GM21526 (cell line): ENCODE data around the gene OR6C74.

Source experiments
- ATAC-seq: cut with Tn5 transposase; IDR thresholded peaks from one replicate; pipeline ENCODE4 v1.9.1; 2021; ENCODE audit warnings: moderate library complexity; ENCODE audit not compliant: unreplicated experiment, low FRiP score

OR6C74 gene

GRCh38 chr12:55244309-55244708, at the start of gene OR6C74:
Gene OR6C74, plus strand, starts transcription at chr12:55244609. Its CDS starts 2,679 bp downstream, at chr12:55247288.
- no peak for ATAC-seq

- ATAC-seq: no peak
Observed at GRCh38 chr12:55220725-55221124, 23.7 kb upstream of the OR6C74 start, which contains the start of gene OR10A7. Gene OR10A7, plus strand, starts transcription at chr12:55221025. Its CDS starts 0 bp downstream, at chr12:55221025.

- no peak for ATAC-seq
Observed at GRCh38 chr12:55226523-55226922, 17.9 kb upstream of the OR6C74 start.

DNA sequence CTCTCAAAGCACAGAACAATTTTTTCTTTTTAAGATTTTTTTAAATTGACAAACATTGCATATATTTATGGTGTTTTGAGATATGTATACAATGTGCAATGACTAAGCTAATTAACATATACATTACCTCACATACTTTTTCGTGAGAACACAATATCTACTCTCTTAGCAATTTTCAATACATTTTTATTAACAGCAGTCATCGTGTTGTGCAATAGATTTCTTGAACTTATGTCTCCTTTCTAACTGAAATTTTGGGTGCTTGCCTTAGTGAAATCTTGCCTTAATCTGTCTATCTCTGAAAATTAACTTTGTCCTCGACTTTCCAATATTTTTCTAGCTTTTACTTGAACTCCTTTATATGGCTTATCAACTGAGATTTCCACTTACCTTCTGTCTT, 16.8 kb upstream of the OR6C74 start:
- no peak for ATAC-seq

DNA sequence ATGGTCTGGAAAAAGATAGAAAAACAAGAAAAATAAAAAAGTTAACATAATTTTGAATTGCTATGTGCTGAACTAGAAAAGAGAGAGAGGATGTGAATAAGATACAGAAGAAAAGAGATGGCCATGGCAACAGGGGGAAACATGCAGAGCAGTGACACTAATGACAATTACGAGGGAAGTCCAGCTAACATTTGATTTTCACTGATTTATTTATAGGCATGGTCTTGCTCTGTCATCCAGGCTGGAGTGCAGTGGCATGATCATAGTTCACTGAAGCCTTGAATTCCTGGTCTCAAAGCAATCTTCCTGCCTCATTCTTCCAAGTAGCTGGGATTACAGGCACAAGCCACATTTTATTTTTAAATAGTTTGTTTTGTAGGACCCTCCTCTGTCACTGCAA, 1.8 kb downstream of the OR6C74 start:
- no peak for ATAC-seq

DNA sequence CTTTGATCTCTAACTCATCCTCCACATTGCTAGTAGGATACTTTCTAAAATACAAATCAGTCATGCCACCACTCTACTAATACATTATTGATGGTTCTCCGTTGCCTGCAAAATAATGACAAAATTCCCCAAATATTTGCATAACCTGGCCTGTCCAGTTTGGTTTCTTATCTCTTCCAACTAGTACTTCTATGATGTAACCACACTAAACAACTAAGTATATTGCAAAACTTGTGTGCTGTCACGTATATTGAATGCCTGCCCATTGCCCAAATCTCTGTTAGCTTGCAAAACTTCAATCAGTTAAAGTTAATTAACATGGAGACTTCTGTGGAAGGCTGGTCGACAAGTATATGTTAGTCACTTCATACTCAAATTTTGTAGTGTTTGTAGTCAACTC, 6.5 kb downstream of the OR6C74 start:
- no peak for ATAC-seq

GRCh38 chr12:55253281-55253680, 8.9 kb downstream of the OR6C74 start:
- no peak for ATAC-seq

GRCh38 chr12:55256831-55257230, 12.4 kb downstream of the OR6C74 start:
- ATAC-seq: no peak

DNA sequence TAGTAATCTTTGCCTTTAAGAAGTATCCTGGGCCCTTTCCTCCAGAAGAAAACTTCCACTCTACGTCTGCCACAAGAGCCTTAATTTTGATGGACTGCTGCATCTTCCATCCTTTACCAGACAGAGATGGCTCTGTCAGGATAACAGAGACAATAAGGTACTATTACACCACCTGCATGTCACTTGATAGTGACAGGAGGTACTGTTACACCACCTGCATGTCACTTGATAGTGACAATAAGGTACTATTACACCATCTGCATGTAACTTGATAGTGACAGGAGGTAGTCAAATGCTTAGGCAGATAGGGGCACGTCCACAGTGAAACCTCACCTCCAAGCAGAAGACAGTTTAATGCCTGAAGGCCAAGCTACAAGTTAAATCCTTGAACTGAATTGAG, 13.9 kb downstream of the OR6C74 start:
- ATAC-seq: no peak

- ATAC-seq: no peak
Observed at GRCh38 chr12:55280991-55281390, 36.6 kb downstream of the OR6C74 start.

- ATAC-seq: no peak
Observed at GRCh38 chr12:55289999-55290398, 45.6 kb downstream of the OR6C74 start.
